ENCODE measurements around the gene LYST. TPM values are rescaled to one million over a fixed set of nuclear protein-coding genes. Genes with fewer than 3 reads are reported as not detected.
A peak's percentile ranks its signal among the peaks of the same experiment; 100 is the strongest.

Gene LYST
- total RNA-seq, 1 experiment from 2014 or later: 23.9 TPM

- POLR2A ChIA-PET: interaction anchor here (0.7 kb wide), 1 partner anchor 62 kb away, joined by 3 read pairs; no protein-coding TSS in a partner anchor
- no peaks in the 10 kb centered on the region for H3K36me3 Mint-ChIP-seq (ENCODE audit: insufficient read depth, unreplicated experiment)
- CTCF ChIA-PET: interaction anchor here (0.6 to 10.6 kb wide), 3 partner anchors 75 to 180 kb away, joined by 3 to 231 read pairs (median 4); no protein-coding TSS in a partner anchor
- no peak overlapping the region for H3K4me3 Mint-ChIP-seq (ENCODE audit: unreplicated experiment)
- no TSS peak for BruUV-seq (replicated peaks)
- H3K27me3 Mint-ChIP-seq (ENCODE audit: insufficient read depth, unreplicated experiment): no peaks in the 10 kb centered on the region
- H3K27ac Mint-ChIP-seq (ENCODE audit: low read depth, unreplicated experiment): no peak overlapping the region
- H3K4me1 Mint-ChIP-seq (ENCODE audit: insufficient read depth, unreplicated experiment): peaks cover 13% of the 10 kb centered on the region
- DNase-seq (ENCODE audit: unreplicated experiment): no peak
- intact Hi-C loops (cut with micrococcal nuclease): no loop called here
- TF ChIP-seq CTCF (IDR thresholded peaks at IDR 0.05; ENCODE audit: unreplicated experiment): no peak
- no peaks in the 10 kb centered on the region for H3K9me3 Mint-ChIP-seq (ENCODE audit: unreplicated experiment)
These were observed 5.6 kb upstream of the LYST start for GRCh38 chr1:235872270-235872669.

- Mint-ChIP-seq H3K36me3 (ENCODE audit: insufficient read depth, unreplicated experiment) (no peaks in the 10 kb centered on the region), H3K27me3 (ENCODE audit: insufficient read depth, unreplicated experiment) (no peaks in the 10 kb centered on the region), H3K27ac (ENCODE audit: low read depth, unreplicated experiment) (peak overlapping the region; percentile 95), H3K9me3 (ENCODE audit: unreplicated experiment) (no peaks in the 10 kb centered on the region), H3K4me1 (ENCODE audit: insufficient read depth, unreplicated experiment) (peaks cover 29% of the 10 kb centered on the region), H3K4me3 (ENCODE audit: unreplicated experiment) (peak overlapping the region; percentile 99)
- intact Hi-C loops (cut with micrococcal nuclease): no loop called here
- ChIA-PET CTCF (interaction anchor here (0.6 to 10.6 kb wide), 12 partner anchors 10 to 224 kb away, joined by 3 to 231 read pairs (median 10); no protein-coding TSS in a partner anchor), POLR2A (interaction anchor here (0.6 to 7.2 kb wide), 31 partner anchors 7 to 365 kb away, joined by 3 to 166 read pairs (median 11); partner anchors contain the start of gene B3GALNT2)
- TF ChIP-seq CTCF (IDR thresholded peaks at IDR 0.05; ENCODE audit: unreplicated experiment): no peak
- DNase-seq (ENCODE audit: unreplicated experiment): no peak
- BruUV-seq (replicated peaks): no TSS peak
These were observed 1.3 kb upstream of the LYST start for GRCh38 chr1:235867903-235868469.

GRCh38 chr1:235866913-235867845, 473 bp upstream of the LYST start:
- peak; percentile 99 for DNase-seq (ENCODE audit: unreplicated experiment)
- Mint-ChIP-seq H3K27me3 (ENCODE audit: insufficient read depth, unreplicated experiment) (no peaks in the 10 kb centered on the region), H3K36me3 (ENCODE audit: insufficient read depth, unreplicated experiment) (no peaks in the 10 kb centered on the region), H3K27ac (ENCODE audit: low read depth, unreplicated experiment) (peak overlapping the region; percentile 95), H3K4me3 (ENCODE audit: unreplicated experiment) (peak overlapping the region; percentile 99), H3K4me1 (ENCODE audit: insufficient read depth, unreplicated experiment) (peaks cover 35% of the 10 kb centered on the region), H3K9me3 (ENCODE audit: unreplicated experiment) (no peaks in the 10 kb centered on the region)
- no peak for TF ChIP-seq CTCF (IDR thresholded peaks at IDR 0.05; ENCODE audit: unreplicated experiment)
- CTCF ChIA-PET: interaction anchor here (0.6 to 10.6 kb wide), 28 partner anchors 11 to 135 kb away, joined by 3 to 231 read pairs (median 9); no protein-coding TSS in a partner anchor
- POLR2A ChIA-PET: interaction anchor here (0.6 to 7.2 kb wide), 38 partner anchors 8 to 364 kb away, joined by 3 to 166 read pairs (median 8); partner anchors contain the start of gene B3GALNT2
- intact Hi-C loops (cut with micrococcal nuclease): loop anchor here (1.0 kb wide), 4 partner anchors 43 to 104 kb away; no protein-coding TSS in a partner anchor
- BruUV-seq (replicated peaks): no TSS peak
